ENCODE results near the gene CEACAM5. TPM values are rescaled to one million over a fixed set of nuclear protein-coding genes. Genes with fewer than 3 reads are reported as not detected.

Gene CEACAM5
- total RNA-seq, 1 experiment from 2014 or later: 0.46 TPM

GRCh38 chr19:41755328-41755913 lies 47.0 kb downstream of the CEACAM5 start, which contains the start of gene CEACAM6:
Gene CEACAM6 (plus strand): TSS chr19:41755530. CDS start chr19:41755639, 109 bp downstream.
- TF ChIP-seq ELF4 (CRISPR knock-in tag; IDR thresholded peaks at IDR 0.05; ENCODE audit: low read depth) (no peak), USF1 (CRISPR knock-in tag; IDR thresholded peaks at IDR 0.05) (peak; percentile 58; the same call in 1 of the 2 replicates), ZNF219 (CRISPR knock-in tag; IDR thresholded peaks at IDR 0.05; ENCODE audit: borderline replicate concordance) (no peak), CBFB (CRISPR knock-in tag; IDR thresholded peaks at IDR 0.05; ENCODE audit: low read depth) (no peak), TP53 (CRISPR knock-in tag; IDR thresholded peaks at IDR 0.05) (no peak), USF2 (CRISPR knock-in tag; IDR thresholded peaks at IDR 0.05) (peak; percentile 62), ZNF263 (CRISPR knock-in tag; IDR thresholded peaks at IDR 0.05; ENCODE audit: low read depth) (peak; percentile 59; the same call in 1 of the 2 replicates), ZNF138 (CRISPR knock-in tag; conservative IDR thresholded peaks at IDR 0.05) (no peak)
- no peaks in the 10 kb centered on the region for H3K36me3 Mint-ChIP-seq
- no peak for DNase-seq (ENCODE audit: low spot score)
- no peak within 1 kb of the TSS for H3K4me3 Mint-ChIP-seq
- CTCF ChIA-PET: interaction anchor here (1.2 to 6.0 kb wide), 6 partner anchors 11 to 82 kb away, joined by 3 to 131 read pairs (median 18); no protein-coding TSS in a partner anchor
- H3K4me1 Mint-ChIP-seq: peaks cover 2% of the 10 kb centered on the region; the same call in 1 of the 2 replicates
- no peak within 1 kb of the TSS for H3K27ac Mint-ChIP-seq
- peak; percentile 48 for ATAC-seq
- POLR2A ChIA-PET: no interaction called here
- no peaks in the 10 kb centered on the region for H3K9me3 Mint-ChIP-seq
- peaks cover 13% of the 10 kb centered on the region for H3K27me3 Mint-ChIP-seq (ENCODE audit: low read depth)

- H3K36me3 Mint-ChIP-seq: no peaks in the 10 kb centered on the region
- DNase-seq (ENCODE audit: low spot score): no peak
- no peaks in the 10 kb centered on the region for H3K9me3 Mint-ChIP-seq
- H3K4me1 Mint-ChIP-seq: peaks cover under 1% of the 10 kb centered on the region; the same call in 1 of the 2 replicates
- H3K27me3 Mint-ChIP-seq (ENCODE audit: low read depth): peaks cover 25% of the 10 kb centered on the region
- CTCF ChIA-PET: interaction anchor here (1.2 kb wide), 1 partner anchor 57 kb away, joined by 4 read pairs; no protein-coding TSS in a partner anchor
- POLR2A ChIA-PET: no interaction called here
- H3K27ac Mint-ChIP-seq: no peak overlapping the region
- ATAC-seq: no peak
- no peak overlapping the region for H3K4me3 Mint-ChIP-seq
- TF ChIP-seq ZNF425 (CRISPR knock-in tag; conservative IDR thresholded peaks at IDR 0.05): no peak
- TF ChIP-seq STAT6 (CRISPR knock-in tag; conservative IDR thresholded peaks at IDR 0.05; ENCODE audit: low read depth): no peak
- no peak for TF ChIP-seq SMAD3 (CRISPR knock-in tag; IDR thresholded peaks at IDR 0.05; ENCODE audit: borderline replicate concordance)
- no peak for TF ChIP-seq ZNF232 (CRISPR knock-in tag; IDR thresholded peaks at IDR 0.05)
- TF ChIP-seq ERG (CRISPR knock-in tag; IDR thresholded peaks at IDR 0.05): no peak
- TF ChIP-seq NR1H2 (CRISPR knock-in tag; IDR thresholded peaks at IDR 0.05): no peak
- TF ChIP-seq USF1 (CRISPR knock-in tag; IDR thresholded peaks at IDR 0.05): no peak
- TF ChIP-seq ARID4B (CRISPR knock-in tag; IDR thresholded peaks at IDR 0.05; ENCODE audit: borderline replicate concordance): no peak
- no peak for TF ChIP-seq NFE2L1 (CRISPR knock-in tag; IDR thresholded peaks at IDR 0.05)
- no peak for TF ChIP-seq ZBTB21 (CRISPR knock-in tag; IDR thresholded peaks at IDR 0.05; ENCODE audit: borderline replicate concordance)
- TF ChIP-seq ATF1 (CRISPR knock-in tag; IDR thresholded peaks at IDR 0.05): no peak
- TF ChIP-seq E2F4 (CRISPR knock-in tag; IDR thresholded peaks at IDR 0.05; ENCODE audit: borderline replicate concordance, low read depth): no peak
Measured at GRCh38 chr19:41758846-41759245, 50.4 kb downstream of the CEACAM5 start.

All from WTC11 (cell line).